IPS-20b (cell line): ENCODE data around the gene TF.
"Not testable (repeated sequence)": the region's sequence is repeated elsewhere in the genome, so short reads cannot be mapped to it uniquely, and the experiment has no call there.

Experiments
- H3K27ac ChIP-seq: one replicate; pipeline ENCODE4 v1.5.1; 2013; ENCODE audit warnings: low read length
- H3K27me3 ChIP-seq: 2 replicates; pipeline ENCODE4 v1.6.1; 2013; ENCODE audit warnings: mild to moderate bottlenecking, low read length, inconsistent platforms; ENCODE audit not compliant: insufficient read depth
- H3K36me3 ChIP-seq: 2 replicates; pipeline ENCODE4 v1.6.1; 2013; ENCODE audit warnings: low read depth, mild to moderate bottlenecking, inconsistent platforms, low read length, moderate library complexity; ENCODE audit not compliant: insufficient read depth
- H3K4me1 ChIP-seq: 2 replicates; pipeline ENCODE4 v1.6.1; 2013; ENCODE audit warnings: mild to moderate bottlenecking, control low read depth, inconsistent platforms, low read length, moderate library complexity; ENCODE audit not compliant: insufficient read depth
- H3K4me3 ChIP-seq: 2 replicates; pipeline ENCODE4 v1.5.1; 2013; ENCODE audit warnings: mild to moderate bottlenecking, low read length, inconsistent platforms
- H3K9ac ChIP-seq: 2 replicates; pipeline ENCODE4 v1.6.1; 2013; ENCODE audit warnings: low read depth, mild to moderate bottlenecking, inconsistent platforms, low read length, moderate library complexity
- H3K9me3 ChIP-seq: 2 replicates; pipeline ENCODE4 v1.6.1; 2013; ENCODE audit warnings: mild to moderate bottlenecking, low read depth, low read length, inconsistent platforms; ENCODE audit not compliant: insufficient read depth

The TF gene

GRCh38 chr3:133713347-133713746 lies 32.8 kb upstream of the TF start:
- Histone ChIP-seq H3K27ac (no peak overlapping the region), H3K27me3 (peaks cover 20% of the 10 kb centered on the region), H3K4me3 (no peak overlapping the region), H3K36me3 (no peaks in the 10 kb centered on the region), H3K9me3 (peaks cover 6% of the 10 kb centered on the region; the same call in 1 of the 2 replicates), H3K9ac (no peak overlapping the region), H3K4me1 (no peaks in the 10 kb centered on the region)

GRCh38 chr3:133717424-133717823 lies 28.8 kb upstream of the TF start:
- no peak overlapping the region for H3K27ac ChIP-seq
- no peaks in the 10 kb centered on the region for H3K36me3 ChIP-seq
- no peaks in the 10 kb centered on the region; the same call in none of the 2 replicates for H3K27me3 ChIP-seq
- no peak overlapping the region for H3K9ac ChIP-seq
- H3K4me1 ChIP-seq: no peaks in the 10 kb centered on the region
- no peak overlapping the region for H3K4me3 ChIP-seq
- H3K9me3 ChIP-seq: peaks cover 22% of the 10 kb centered on the region

- Histone ChIP-seq H3K9me3 (peaks cover 27% of the 10 kb centered on the region), H3K27ac (no peak overlapping the region), H3K4me1 (no peaks in the 10 kb centered on the region), H3K9ac (no peak overlapping the region), H3K4me3 (no peak overlapping the region), H3K27me3 (no peaks in the 10 kb centered on the region), H3K36me3 (no peaks in the 10 kb centered on the region)
Measured at GRCh38 chr3:133722935-133723334, 23.3 kb upstream of the TF start.

GRCh38 chr3:133730993-133731392 lies 15.2 kb upstream of the TF start:
- H3K4me1 ChIP-seq: no peaks in the 10 kb centered on the region

GRCh38 chr3:133732231-133732630 lies 14.0 kb upstream of the TF start:
- not testable (repeated sequence) for H3K9ac ChIP-seq, H3K4me1 ChIP-seq, H3K27ac ChIP-seq, H3K36me3 ChIP-seq, H3K4me3 ChIP-seq, H3K27me3 ChIP-seq
- H3K9me3 ChIP-seq: peaks cover 25% of the 10 kb centered on the region

More at GRCh38 chr3:133730993-133731392, 15.2 kb upstream of the TF start:
- Histone ChIP-seq H3K9me3 (peaks cover 25% of the 10 kb centered on the region), H3K27me3 (no peaks in the 10 kb centered on the region), H3K9ac (no peak overlapping the region), H3K36me3 (no peaks in the 10 kb centered on the region), H3K4me3 (no peak overlapping the region), H3K27ac (no peak overlapping the region)

- H3K4me3 ChIP-seq: no peak overlapping the region
- H3K36me3 ChIP-seq: no peaks in the 10 kb centered on the region
- no peaks in the 10 kb centered on the region for H3K27me3 ChIP-seq
- H3K9me3 ChIP-seq: peaks cover 25% of the 10 kb centered on the region
- H3K4me1 ChIP-seq: no peaks in the 10 kb centered on the region
- no peak overlapping the region for H3K9ac ChIP-seq
- H3K27ac ChIP-seq: no peak overlapping the region
Measured at GRCh38 chr3:133733226-133733625, 13.0 kb upstream of the TF start.

- H3K4me3 ChIP-seq: no peak overlapping the region
- no peak overlapping the region for H3K9ac ChIP-seq
- H3K36me3 ChIP-seq: no peaks in the 10 kb centered on the region
- no peak overlapping the region for H3K27ac ChIP-seq
- H3K4me1 ChIP-seq: no peaks in the 10 kb centered on the region
- H3K27me3 ChIP-seq: no peaks in the 10 kb centered on the region
- peaks cover 25% of the 10 kb centered on the region for H3K9me3 ChIP-seq
Measured at GRCh38 chr3:133734305-133734704, 11.9 kb upstream of the TF start.

GRCh38 chr3:133742351-133743091 lies 3.7 kb upstream of the TF start:
- peaks cover 41% of the 10 kb centered on the region for H3K27me3 ChIP-seq
- H3K9me3 ChIP-seq: no peaks in the 10 kb centered on the region
- no peak overlapping the region for H3K4me3 ChIP-seq
- no peak overlapping the region for H3K27ac ChIP-seq
- H3K4me1 ChIP-seq: no peaks in the 10 kb centered on the region
- H3K9ac ChIP-seq: no peak overlapping the region
- H3K36me3 ChIP-seq: no peaks in the 10 kb centered on the region

- Histone ChIP-seq H3K4me1 (no peaks in the 10 kb centered on the region), H3K4me3 (no peak overlapping the region), H3K9me3 (no peaks in the 10 kb centered on the region), H3K9ac (no peak overlapping the region), H3K36me3 (no peaks in the 10 kb centered on the region), H3K27me3 (peaks cover 50% of the 10 kb centered on the region), H3K27ac (no peak overlapping the region)
Measured at GRCh38 chr3:133744241-133744640, 2.0 kb upstream of the TF start.

GRCh38 chr3:133745108-133745507 lies 1.1 kb upstream of the TF start:
- H3K4me3 ChIP-seq: no peak overlapping the region
- no peaks in the 10 kb centered on the region for H3K36me3 ChIP-seq

GRCh38 chr3:133746712-133747066 lies 496 bp downstream of the TF start:
- Histone ChIP-seq H3K36me3 (no peaks in the 10 kb centered on the region), H3K27me3 (peaks cover 50% of the 10 kb centered on the region), H3K9ac (no peak overlapping the region), H3K9me3 (no peaks in the 10 kb centered on the region), H3K4me1 (no peaks in the 10 kb centered on the region), H3K27ac (no peak overlapping the region), H3K4me3 (peak overlapping the region; percentile 73; the same call in 1 of the 2 replicates)

More at GRCh38 chr3:133745108-133745507, 1.1 kb upstream of the TF start:
- H3K27ac ChIP-seq: no peak overlapping the region
- H3K9ac ChIP-seq: no peak overlapping the region
- H3K9me3 ChIP-seq: no peaks in the 10 kb centered on the region
- H3K27me3 ChIP-seq: peaks cover 50% of the 10 kb centered on the region
- no peaks in the 10 kb centered on the region for H3K4me1 ChIP-seq

GRCh38 chr3:133747373-133747772 lies 1.2 kb downstream of the TF start:
- Histone ChIP-seq H3K36me3 (no peaks in the 10 kb centered on the region), H3K9ac (no peak overlapping the region), H3K9me3 (no peaks in the 10 kb centered on the region), H3K4me1 (no peaks in the 10 kb centered on the region), H3K27me3 (peaks cover 46% of the 10 kb centered on the region), H3K4me3 (no peak overlapping the region), H3K27ac (no peak overlapping the region)
